OCI-LY7 (cell line): Measurements from ENCODE around the gene DVL1. TPM values are rescaled to one million over a fixed set of nuclear protein-coding genes. Genes with fewer than 3 reads are reported as not detected.

Source experiments
- BruUV-seq: library from RNA; stranded (reverse); fragments of 400-500 nt; replicated peaks from 2 replicates; lab custom pipeline; 2021; lab: Mats Ljungman, UMichigan
- CTCF ChIA-PET: fragments of 300-600 bp; sonication (Branson Sonifier 250); formaldehyde crosslinking; loops from one replicate; lab custom pipeline; 2022; ENCODE audit warnings: antibody characterized with exemption; ENCODE audit not compliant: unreplicated experiment; lab: Charles Lee
- POLR2A ChIA-PET: fragments of 300-600 bp; sonication (Branson Sonifier 250); formaldehyde crosslinking; loops from one replicate; lab custom pipeline; 2022; ENCODE audit warnings: antibody characterized with exemption; lab: Charles Lee
- DNase-seq: peaks from one replicate; pipeline ENCODE4 v3.0.0-alpha.2; 2015; ENCODE audit warnings: low spot score
- H2AFZ ChIP-seq: fragments of 200-600 bp; sonication (generic), shearing (Covaris generic); 2 replicates; pipeline ENCODE4 v1.6.1; 2014; ENCODE audit warnings: mild to moderate bottlenecking, antibody characterized with exemption, low read length, moderate library complexity
- H3K27ac ChIP-seq: fragments of 200-600 bp; sonication (generic); 2 replicates; pipeline ENCODE4 v1.5.1; 2014; ENCODE audit warnings: mixed run types, low read depth, mild to moderate bottlenecking, moderate library complexity, low read length, inconsistent platforms; ENCODE audit not compliant: poor library complexity, severe bottlenecking
- H3K36me3 ChIP-seq: fragments of 200-600 bp; sonication (generic); 2 replicates; pipeline ENCODE4 v1.6.1; 2014; ENCODE audit warnings: mild to moderate bottlenecking, antibody characterized with exemption, low read length, moderate library complexity, mixed read lengths; ENCODE audit not compliant: insufficient read depth
- H3K4me1 ChIP-seq: fragments of 200-600 bp; sonication (generic); 2 replicates; pipeline ENCODE4 v1.5.1; 2014; ENCODE audit warnings: mild to moderate bottlenecking, low read length; ENCODE audit not compliant: insufficient read depth, poor library complexity, severe bottlenecking
- H3K4me2 ChIP-seq: fragments of 200-600 bp; sonication (generic); 2 replicates; pipeline ENCODE4 v1.6.1; 2014; ENCODE audit warnings: mild to moderate bottlenecking, low read length
- H3K4me3 ChIP-seq: fragments of 200-600 bp; sonication (generic); 2 replicates; pipeline ENCODE4 v1.5.1; 2014; ENCODE audit warnings: mild to moderate bottlenecking, low read depth, low read length; ENCODE audit not compliant: poor library complexity, severe bottlenecking
- H3K79me2 ChIP-seq: fragments of 200-600 bp; sonication (generic); 2 replicates; pipeline ENCODE4 v1.6.1; 2016; ENCODE audit warnings: low read depth, mild to moderate bottlenecking, low read length, moderate library complexity, mixed read lengths; ENCODE audit not compliant: insufficient read depth
- H3K9me2 ChIP-seq: fragments of 200-600 bp; sonication (generic); 2 replicates; pipeline ENCODE4 v1.6.1; 2016; ENCODE audit warnings: mild to moderate bottlenecking, low read length, mixed read lengths; ENCODE audit not compliant: insufficient read depth
- H3K9me3 ChIP-seq: fragments of 200-600 bp; sonication (generic); 2 replicates; pipeline ENCODE4 v1.6.1; 2014; ENCODE audit warnings: mild to moderate bottlenecking, mixed run types, low read length, mixed read lengths
- H4K20me1 ChIP-seq: fragments of 200-600 bp; sonication (generic); 2 replicates; pipeline ENCODE4 v1.6.1; 2014; ENCODE audit warnings: mild to moderate bottlenecking, antibody characterized with exemption, low read length, moderate library complexity, mixed read lengths; ENCODE audit not compliant: insufficient read depth
- EZH2phosphoT487 ChIP-seq: fragments of 200-600 bp; sonication (generic); IDR thresholded peaks from 2 replicates; pipeline ENCODE4 v1.6.1; 2018; ENCODE audit warnings: low read depth, borderline replicate concordance, mild to moderate bottlenecking, mixed run types, antibody characterized with exemption, low read length, moderate library complexity, mixed read lengths
- intact Hi-C: fragments of 100-400 bp; cut with micrococcal nuclease; formaldehyde crosslinking; loops from one replicate; pipeline ENCODE4 v1.10.0; 2022; ENCODE audit not compliant: unreplicated experiment
- total RNA-seq, 2 experiments: library from RNA; depleted of rRNA in 1 of 2; stranded (reverse); fragments of >200 nt in 1 of 2; shearing (Covaris generic) in 1 of 2; gene quantifications; 2 replicates each; pipeline ENCODE4 v1.2.3, GENCODE V29; 2014 to 2022
- TF ChIP-seq, protein P1 (sequence below): fragments of 200-600 bp; sonication (generic); conservative IDR thresholded peaks from 2 replicates; pipeline ENCODE4 v1.5.1; 2014; ENCODE audit warnings: mild to moderate bottlenecking, antibody characterized with exemption, low read length, moderate library complexity, mixed read lengths

The DVL1 gene
- total RNA-seq, 2 experiments from 2014 or later, result 27.8 to 47.1 TPM

DNA sequence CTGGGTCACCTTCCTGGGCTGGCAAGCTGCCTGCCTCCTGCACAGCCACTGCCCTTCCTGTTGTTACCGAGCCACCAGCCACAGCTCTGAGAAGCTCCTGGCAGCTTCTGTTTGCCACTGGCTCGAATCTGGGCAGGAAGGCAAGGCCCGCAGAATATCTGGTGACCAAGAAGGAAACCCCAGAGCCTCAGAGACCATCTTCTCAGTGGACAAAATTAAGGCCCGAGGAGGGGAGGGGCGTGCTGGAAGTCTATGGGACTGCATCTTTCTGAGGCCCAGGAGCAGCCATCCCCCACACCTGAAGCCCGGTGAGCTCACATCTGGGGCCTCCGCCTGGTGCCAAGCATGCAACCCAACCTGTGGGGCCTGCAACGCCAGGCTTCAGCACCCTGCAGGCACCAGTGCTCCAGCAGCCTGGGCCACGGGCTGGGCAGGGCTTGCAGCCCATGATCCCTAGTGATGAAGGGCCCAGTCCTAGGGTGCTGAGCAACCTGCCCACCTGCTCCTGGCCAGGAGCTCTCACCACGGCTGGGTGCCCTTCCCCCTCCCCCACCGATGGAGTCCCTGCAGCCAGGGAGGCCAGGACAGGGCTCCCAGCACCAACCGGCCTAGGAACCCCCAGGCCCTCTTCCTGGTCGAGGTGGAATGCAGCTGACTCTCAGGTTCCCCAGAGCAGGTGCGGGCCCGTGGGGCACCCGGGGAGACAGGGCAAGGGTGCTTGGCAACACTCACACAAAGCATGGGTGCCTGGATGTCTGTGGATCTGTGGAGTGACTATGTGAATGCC lies 23.7 kb downstream of the DVL1 start:
- intact Hi-C loops, result loop anchor here (2.0 kb wide), 2 partner anchors 17 to 49 kb away; partner anchors contain the start of genes AURKAIP1 and PUSL1

DNA sequence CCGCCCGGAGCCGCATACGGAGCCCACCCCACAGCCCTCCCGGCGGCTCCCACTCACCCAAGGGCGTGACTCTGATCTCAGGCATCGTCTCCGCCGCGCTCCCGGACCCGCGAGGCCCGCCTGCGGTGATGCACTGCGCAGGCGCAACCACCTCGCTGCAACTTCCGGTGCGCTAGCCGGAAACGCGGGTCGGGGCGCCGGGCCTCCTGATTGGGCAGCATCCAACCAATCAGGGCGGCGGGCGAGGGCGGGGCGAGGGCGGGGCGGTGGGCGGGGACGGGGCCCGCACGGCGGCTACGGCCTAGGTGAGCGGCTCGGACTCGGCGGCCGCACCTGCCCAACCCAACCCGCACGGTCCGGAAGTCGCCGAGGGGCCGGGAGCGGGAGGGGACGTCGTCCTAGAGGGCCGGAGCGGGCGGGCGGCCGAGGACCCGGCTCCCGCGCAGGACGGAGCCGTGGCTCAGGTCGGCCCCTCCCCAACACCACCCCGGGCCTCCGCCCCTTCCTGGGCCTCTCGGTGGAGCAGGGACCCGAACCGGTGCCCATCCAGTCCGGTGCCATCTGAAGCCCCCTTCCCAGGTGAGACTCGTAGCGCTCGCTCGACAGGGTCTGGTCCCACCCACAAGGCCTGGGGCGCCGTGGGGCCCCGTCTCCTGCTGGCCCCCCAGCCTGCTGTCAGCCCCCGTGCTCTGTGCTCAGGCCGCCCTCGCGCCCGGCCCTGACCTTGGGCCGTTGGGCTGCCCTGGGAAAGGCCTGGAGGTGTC lies 24.5 kb downstream of the DVL1 start, which contains the start of the genes CPTP and INTS11:
CPTP (plus strand) TSS at position 279 of the 764 bp plus-strand sequence. CDS start 2,109 bp downstream, outside the sequence.
INTS11 (minus strand) TSS at position 137 of the 764 bp plus-strand sequence; CDS start at position 85, 52 bp downstream.
- TF ChIP-seq, protein P1, sequence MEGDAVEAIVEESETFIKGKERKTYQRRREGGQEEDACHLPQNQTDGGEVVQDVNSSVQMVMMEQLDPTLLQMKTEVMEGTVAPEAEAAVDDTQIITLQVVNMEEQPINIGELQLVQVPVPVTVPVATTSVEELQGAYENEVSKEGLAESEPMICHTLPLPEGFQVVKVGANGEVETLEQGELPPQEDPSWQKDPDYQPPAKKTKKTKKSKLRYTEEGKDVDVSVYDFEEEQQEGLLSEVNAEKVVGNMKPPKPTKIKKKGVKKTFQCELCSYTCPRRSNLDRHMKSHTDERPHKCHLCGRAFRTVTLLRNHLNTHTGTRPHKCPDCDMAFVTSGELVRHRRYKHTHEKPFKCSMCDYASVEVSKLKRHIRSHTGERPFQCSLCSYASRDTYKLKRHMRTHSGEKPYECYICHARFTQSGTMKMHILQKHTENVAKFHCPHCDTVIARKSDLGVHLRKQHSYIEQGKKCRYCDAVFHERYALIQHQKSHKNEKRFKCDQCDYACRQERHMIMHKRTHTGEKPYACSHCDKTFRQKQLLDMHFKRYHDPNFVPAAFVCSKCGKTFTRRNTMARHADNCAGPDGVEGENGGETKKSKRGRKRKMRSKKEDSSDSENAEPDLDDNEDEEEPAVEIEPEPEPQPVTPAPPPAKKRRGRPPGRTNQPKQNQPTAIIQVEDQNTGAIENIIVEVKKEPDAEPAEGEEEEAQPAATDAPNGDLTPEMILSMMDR, result no peak
- no peak for TF ChIP-seq EZH2phosphoT487
- peaks cover 43% of the 10 kb centered on the region for H3K79me2 ChIP-seq
- H3K4me2 ChIP-seq, result peak within 1 kb of the TSS; percentile 95
- peak; percentile 96 for DNase-seq
- intact Hi-C loops, result loop anchor here (2.0 kb wide), 2 partner anchors 16 to 50 kb away; partner anchors contain the start of genes AURKAIP1 and PUSL1
- peaks cover 46% of the 10 kb centered on the region; the same call in 1 of the 2 replicates for H3K36me3 ChIP-seq
- no peaks in the 10 kb centered on the region for H3K9me3 ChIP-seq
- H3K4me3 ChIP-seq, result peak within 1 kb of the TSS; percentile 84
- POLR2A ChIA-PET, result no interaction called here
- peak within 1 kb of the TSS; percentile 28; the same call in 1 of the 2 replicates for H2AFZ ChIP-seq
- peaks cover 3% of the 10 kb centered on the region; the same call in 1 of the 2 replicates for H4K20me1 ChIP-seq
- peaks cover 25% of the 10 kb centered on the region for H3K4me1 ChIP-seq
- BruUV-seq, result no TSS peak
- no peaks in the 10 kb centered on the region for H3K9me2 ChIP-seq
- H3K27ac ChIP-seq, result peak within 1 kb of the TSS; percentile 36
- CTCF ChIA-PET, result no interaction called here

More for the DNA sequence above, 23.7 kb downstream of the DVL1 start:
- Histone ChIP-seq H3K9me2 (no peaks in the 10 kb centered on the region), H3K4me2 (peak overlapping the region; percentile 95), H3K4me1 (peaks cover 25% of the 10 kb centered on the region), H3K4me3 (peak overlapping the region; percentile 84), H3K36me3 (peaks cover 42% of the 10 kb centered on the region; the same call in 1 of the 2 replicates), H4K20me1 (peaks cover 3% of the 10 kb centered on the region; the same call in 1 of the 2 replicates), H2AFZ (no peak overlapping the region), H3K79me2 (peaks cover 40% of the 10 kb centered on the region), H3K27ac (peak overlapping the region; percentile 36), H3K9me3 (no peaks in the 10 kb centered on the region)
- ChIA-PET POLR2A (no interaction called here), CTCF (no interaction called here)
- BruUV-seq, result no TSS peak
- TF ChIP-seq, protein P1, result no peak
- no peak for TF ChIP-seq EZH2phosphoT487
- peak; percentile 27 for DNase-seq
